Smooth muscle cell (in vitro differentiated cells): Measurements from ENCODE around the gene TOMM6. TPM values are rescaled to one million over a fixed set of nuclear protein-coding genes. Genes with fewer than 3 reads are reported as not detected.

Source experiments
- DNase-seq: peaks from one replicate; lab custom pipeline; 2025; ENCODE audit not compliant: unreplicated experiment; lab: John Stamatoyannopoulos, UW
- H2AFZ ChIP-seq: fragments of 200-600 bp; sonication (generic); 2 replicates; pipeline ENCODE4 v1.6.0; 2016; ENCODE audit warnings: antibody characterized with exemption, low read depth, mild to moderate bottlenecking
- H3F3A ChIP-seq: fragments of 200-600 bp; sonication (generic); 2 replicates; pipeline ENCODE4 v1.6.0; 2017; ENCODE audit warnings: antibody characterized with exemption, low read depth
- H3K27ac ChIP-seq: fragments of 200-600 bp; sonication (generic); 2 replicates; pipeline ENCODE4 v1.5.1; 2016; ENCODE audit warnings: low read depth, mild to moderate bottlenecking
- H3K27me3 ChIP-seq: fragments of 200-600 bp; sonication (generic); 2 replicates; pipeline ENCODE4 v1.6.1; 2016; ENCODE audit warnings: low read depth, mild to moderate bottlenecking
- H3K36me3 ChIP-seq: fragments of 200-600 bp; sonication (generic); 2 replicates; pipeline ENCODE4 v1.5.1; 2016; ENCODE audit warnings: low read depth
- H3K4me1 ChIP-seq: fragments of 200-600 bp; sonication (generic); 2 replicates; pipeline ENCODE4 v1.5.1; 2016; ENCODE audit warnings: low read depth
- H3K4me2 ChIP-seq: fragments of 200-600 bp; sonication (generic); 2 replicates; pipeline ENCODE4 v1.6.0; 2016; ENCODE audit warnings: mild to moderate bottlenecking
- H3K4me3 ChIP-seq: fragments of 200-600 bp; sonication (generic); 2 replicates; pipeline ENCODE4 v1.5.1; 2016; ENCODE audit warnings: mild to moderate bottlenecking
- H3K79me2 ChIP-seq: fragments of 200-600 bp; sonication (generic); 2 replicates; pipeline ENCODE4 v1.6.0; 2016; ENCODE audit warnings: low read depth, mild to moderate bottlenecking
- H3K9ac ChIP-seq: fragments of 200-600 bp; sonication (generic); 2 replicates; pipeline ENCODE4 v1.6.0; 2016; ENCODE audit warnings: low read depth
- H3K9me3 ChIP-seq: fragments of 200-600 bp; sonication (generic); replicated peaks from 2 replicates; pipeline ENCODE4 v1.5.1; 2016; ENCODE audit warnings: low read depth
- H4K20me1 ChIP-seq: fragments of 200-600 bp; sonication (generic); 2 replicates; pipeline ENCODE4 v1.6.0; 2016; ENCODE audit warnings: low read depth
- WGBS: methylation state at CpG from one replicate; pipeline ENCODE4 v1.1.7; 2016; ENCODE audit warnings: low lambda C conversion rate; 5-methylcytosine and 5-hydroxymethylcytosine counted together
- polyA plus RNA-seq: library from polyadenylated mRNA; unstranded; fragments of >200 nt; fragmentation: Nextera tagmentation; extraction: Ambion mirVana; gene quantifications from 2 replicates; pipeline ENCODE4 v1.2.1, GENCODE V29; 2016
- total RNA-seq: library from RNA; depleted of rRNA; stranded (reverse); fragments of >200 nt; gene quantifications from 2 replicates; pipeline ENCODE4 v1.2.3, GENCODE V29; 2014
- TF ChIP-seq, protein P1 (sequence below): fragments of 200-600 bp; sonication (generic); IDR thresholded peaks from 2 replicates; pipeline ENCODE4 v1.5.1; 2017; ENCODE audit warnings: borderline replicate concordance, mild to moderate bottlenecking, antibody characterized with exemption; ENCODE audit not compliant: insufficient read depth, poor library complexity, severe bottlenecking

TOMM6 gene
- total and polyA plus RNA-seq, 2 experiments from 2014 or later, result 235 to 253 TPM

DNA sequence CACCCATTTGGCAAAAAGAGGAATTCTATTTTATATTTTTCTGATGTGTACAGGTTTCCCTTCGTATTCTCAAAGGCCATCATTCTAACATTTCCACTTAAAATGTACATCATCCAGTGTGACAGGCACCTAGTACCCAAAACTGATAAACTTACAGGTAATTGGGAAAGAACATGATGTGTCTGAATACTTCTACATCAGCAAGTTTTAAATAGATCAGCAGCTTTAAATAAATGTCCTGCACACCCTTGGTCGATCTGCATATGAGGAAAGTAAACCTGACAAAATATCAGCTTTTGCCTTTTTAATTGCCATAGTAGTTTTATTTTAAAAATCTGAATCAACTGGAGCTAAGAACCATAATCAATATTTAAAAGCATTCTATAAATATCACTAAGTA is 26.5 kb downstream of the TOMM6 start:
- no peak for DNase-seq
- no peak overlapping the region for H3K4me2 ChIP-seq
- H3K9me3 ChIP-seq, result no peaks in the 10 kb centered on the region
- no peaks in the 10 kb centered on the region for H3K79me2 ChIP-seq
- no peak overlapping the region for H3K27ac ChIP-seq
- TF ChIP-seq, protein P1, sequence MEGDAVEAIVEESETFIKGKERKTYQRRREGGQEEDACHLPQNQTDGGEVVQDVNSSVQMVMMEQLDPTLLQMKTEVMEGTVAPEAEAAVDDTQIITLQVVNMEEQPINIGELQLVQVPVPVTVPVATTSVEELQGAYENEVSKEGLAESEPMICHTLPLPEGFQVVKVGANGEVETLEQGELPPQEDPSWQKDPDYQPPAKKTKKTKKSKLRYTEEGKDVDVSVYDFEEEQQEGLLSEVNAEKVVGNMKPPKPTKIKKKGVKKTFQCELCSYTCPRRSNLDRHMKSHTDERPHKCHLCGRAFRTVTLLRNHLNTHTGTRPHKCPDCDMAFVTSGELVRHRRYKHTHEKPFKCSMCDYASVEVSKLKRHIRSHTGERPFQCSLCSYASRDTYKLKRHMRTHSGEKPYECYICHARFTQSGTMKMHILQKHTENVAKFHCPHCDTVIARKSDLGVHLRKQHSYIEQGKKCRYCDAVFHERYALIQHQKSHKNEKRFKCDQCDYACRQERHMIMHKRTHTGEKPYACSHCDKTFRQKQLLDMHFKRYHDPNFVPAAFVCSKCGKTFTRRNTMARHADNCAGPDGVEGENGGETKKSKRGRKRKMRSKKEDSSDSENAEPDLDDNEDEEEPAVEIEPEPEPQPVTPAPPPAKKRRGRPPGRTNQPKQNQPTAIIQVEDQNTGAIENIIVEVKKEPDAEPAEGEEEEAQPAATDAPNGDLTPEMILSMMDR, result no peak
- H3K9ac ChIP-seq, result no peak overlapping the region
- H3F3A ChIP-seq, result no peaks in the 10 kb centered on the region
- H2AFZ ChIP-seq, result no peak overlapping the region
- H3K4me3 ChIP-seq, result no peak overlapping the region
- H4K20me1 ChIP-seq, result no peaks in the 10 kb centered on the region
- WGBS, result 95% methylated on average over 2 of the region's 2 CpGs
- no peaks in the 10 kb centered on the region for H3K36me3 ChIP-seq
- H3K4me1 ChIP-seq, result no peaks in the 10 kb centered on the region
- no peaks in the 10 kb centered on the region for H3K27me3 ChIP-seq

DNA sequence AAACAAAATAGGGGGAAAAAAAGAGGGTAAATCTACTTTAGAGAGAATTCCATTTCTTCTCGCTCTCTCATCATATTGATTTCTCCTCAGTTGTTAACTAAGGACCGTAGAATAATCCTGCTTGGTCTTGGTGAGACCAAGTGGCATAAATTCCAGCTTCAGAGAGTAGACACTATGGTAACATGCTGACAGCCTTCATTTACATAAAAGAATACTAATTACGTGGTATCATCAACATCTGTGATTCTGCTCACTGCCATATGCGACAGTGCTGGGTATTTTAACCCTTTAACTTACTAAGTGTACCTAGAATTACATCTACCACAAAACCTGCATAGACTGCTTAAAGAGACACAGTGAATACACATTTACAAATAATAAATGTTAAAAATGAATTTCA is 27.1 kb downstream of the TOMM6 start:
- H3K9me3 ChIP-seq, result no peaks in the 10 kb centered on the region
- no peaks in the 10 kb centered on the region for H3K79me2 ChIP-seq
- H3K4me2 ChIP-seq, result no peak overlapping the region
- H3K27me3 ChIP-seq, result no peaks in the 10 kb centered on the region
- no peaks in the 10 kb centered on the region for H4K20me1 ChIP-seq
- H3K36me3 ChIP-seq, result no peaks in the 10 kb centered on the region
- DNase-seq, result no peak
- TF ChIP-seq, protein P1, result no peak
- WGBS, result 91% methylated on average over 4 of the region's 4 CpGs
- H3K9ac ChIP-seq, result no peak overlapping the region
- no peaks in the 10 kb centered on the region for H3K4me1 ChIP-seq
- no peak overlapping the region for H3K4me3 ChIP-seq
- H3K27ac ChIP-seq, result no peak overlapping the region
- H3F3A ChIP-seq, result no peaks in the 10 kb centered on the region
- H2AFZ ChIP-seq, result no peak overlapping the region

DNA sequence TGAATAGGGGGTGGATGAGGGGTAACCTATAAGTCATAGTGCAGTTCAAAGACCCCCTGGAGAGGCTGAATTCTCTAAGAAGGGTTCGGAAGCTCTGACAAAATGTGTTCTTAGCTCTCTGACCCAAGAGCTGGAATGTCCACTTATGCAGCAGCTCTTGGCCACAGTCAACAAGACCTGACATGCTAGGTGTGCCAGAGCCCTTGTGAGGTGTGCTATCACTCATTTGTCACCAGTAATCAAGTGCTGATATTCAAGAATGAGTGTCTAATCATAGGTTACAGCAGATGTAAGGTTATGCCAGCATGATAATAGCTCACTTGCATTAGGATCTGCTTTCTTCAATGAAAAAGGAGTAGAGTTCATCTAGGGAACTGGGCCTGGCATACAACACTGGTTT is 28.1 kb downstream of the TOMM6 start:
- Histone ChIP-seq H3K36me3 (no peaks in the 10 kb centered on the region), H3K79me2 (no peaks in the 10 kb centered on the region), H3F3A (no peaks in the 10 kb centered on the region), H3K27me3 (no peaks in the 10 kb centered on the region), H3K4me2 (no peak overlapping the region), H2AFZ (no peak overlapping the region), H3K4me1 (no peaks in the 10 kb centered on the region), H3K9ac (no peak overlapping the region), H3K9me3 (no peaks in the 10 kb centered on the region), H4K20me1 (no peaks in the 10 kb centered on the region), H3K27ac (no peak overlapping the region), H3K4me3 (no peak overlapping the region)
- TF ChIP-seq, protein P1, result no peak
- WGBS, result 84% methylated on average over 1 of the region's 1 CpG
- no peak for DNase-seq

DNA sequence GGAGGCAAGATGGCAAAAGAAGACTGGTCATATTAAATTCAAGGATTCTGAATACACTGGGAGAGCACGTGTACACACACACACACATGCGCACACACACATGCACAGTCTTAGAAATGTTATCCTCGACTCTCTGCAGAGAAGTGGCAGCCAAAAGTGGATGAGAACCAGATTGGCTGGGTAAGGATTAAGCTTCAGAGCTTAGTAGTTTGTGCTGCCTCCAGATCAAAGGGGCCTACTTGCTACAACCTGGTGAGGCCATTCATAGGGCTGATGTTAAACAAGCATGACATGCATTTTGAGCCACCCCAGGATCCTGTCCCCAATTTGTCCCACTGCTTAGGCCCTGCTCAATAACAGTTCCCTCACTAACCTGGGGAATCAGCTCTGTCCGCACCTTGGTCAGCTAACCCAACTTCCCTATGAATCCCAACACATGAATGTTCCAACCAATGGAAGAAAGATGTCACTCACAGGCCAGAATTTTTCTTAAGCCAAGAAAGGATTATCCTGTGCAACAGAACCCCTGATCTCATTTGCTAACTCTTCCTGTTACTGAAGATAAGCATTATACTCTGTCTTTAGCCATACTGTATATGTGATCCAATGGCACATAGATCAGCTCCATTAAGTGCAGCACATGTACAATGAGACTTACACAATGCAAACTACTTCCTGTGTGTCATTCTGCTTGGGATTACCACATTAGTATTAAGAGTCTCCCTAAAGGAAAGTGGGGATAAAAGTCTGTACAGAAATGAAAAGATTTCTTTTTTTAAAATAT is 31.0 kb downstream of the TOMM6 start:
- DNase-seq, result no peak
- TF ChIP-seq, protein P1, result no peak
- H3K36me3 ChIP-seq, result no peaks in the 10 kb centered on the region

More for the DNA sequence above, 31.0 kb downstream of the TOMM6 start:
- Histone ChIP-seq H4K20me1 (no peaks in the 10 kb centered on the region), H3K27ac (no peak overlapping the region), H3K4me3 (no peak overlapping the region), H2AFZ (no peak overlapping the region), H3K27me3 (no peaks in the 10 kb centered on the region), H3K9me3 (no peaks in the 10 kb centered on the region), H3K79me2 (no peaks in the 10 kb centered on the region), H3F3A (no peaks in the 10 kb centered on the region), H3K4me1 (no peaks in the 10 kb centered on the region), H3K9ac (no peak overlapping the region), H3K4me2 (no peak overlapping the region)
- WGBS, result 87% methylated on average over 4 of the region's 4 CpGs
